OCI-M2 (cell line): ENCODE data around the gene NEURL4.

Experiments used
- DNase-seq: peaks from one replicate; lab custom pipeline; 2025; ENCODE audit not compliant: unreplicated experiment; lab: John Stamatoyannopoulos, UW

Gene NEURL4

GRCh38 chr17:7306911-7307685 is 22.0 kb downstream of the NEURL4 start, which contains the start of gene EIF5A:
Gene EIF5A, plus strand, starts transcription at chr17:7307628. Its CDS starts 2,008 bp downstream, at chr17:7309636.
- DNase-seq, result peak; percentile 82

GRCh38 chr17:7304179-7304578 is 25.0 kb downstream of the NEURL4 start:
- no peak for DNase-seq

GRCh38 chr17:7296189-7296861 is 32.8 kb downstream of the NEURL4 start:
- no peak for DNase-seq

- DNase-seq, result no peak
Measured at GRCh38 chr17:7295230-7296180, 33.6 kb downstream of the NEURL4 start.

DNA sequence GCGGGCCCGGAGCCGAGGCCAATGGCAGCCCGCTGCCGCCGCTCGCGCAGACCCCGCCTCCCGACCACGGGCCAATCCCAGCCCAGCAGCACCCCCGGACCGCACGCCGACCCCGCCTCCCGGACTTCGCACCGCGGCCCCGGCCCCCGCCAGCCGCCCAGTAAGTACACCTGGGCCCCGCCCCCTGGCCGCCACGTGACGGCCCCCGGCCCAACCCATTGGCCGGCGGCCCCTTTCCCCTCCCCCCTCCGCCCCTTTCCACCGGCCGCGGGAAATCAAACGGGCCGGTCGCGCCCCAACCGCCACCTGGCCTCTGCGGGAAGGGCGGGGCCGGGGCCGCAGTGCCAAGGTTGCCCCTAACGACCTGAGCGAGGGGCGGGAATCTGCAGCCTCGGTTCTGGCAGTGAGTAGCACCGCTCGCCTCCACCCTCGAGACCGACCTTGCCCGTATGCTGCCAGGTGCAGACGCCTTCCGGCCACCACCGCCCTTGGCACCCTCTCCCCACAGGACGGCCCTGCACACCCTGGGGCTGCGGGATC is 34.5 kb downstream of the NEURL4 start, which contains the start of gene YBX2:
TSS of gene YBX2 (minus strand) at position 26 of the 540 bp plus-strand sequence. CDS start 139 bp downstream, outside the sequence.
- DNase-seq, result peak; percentile 42

DNA sequence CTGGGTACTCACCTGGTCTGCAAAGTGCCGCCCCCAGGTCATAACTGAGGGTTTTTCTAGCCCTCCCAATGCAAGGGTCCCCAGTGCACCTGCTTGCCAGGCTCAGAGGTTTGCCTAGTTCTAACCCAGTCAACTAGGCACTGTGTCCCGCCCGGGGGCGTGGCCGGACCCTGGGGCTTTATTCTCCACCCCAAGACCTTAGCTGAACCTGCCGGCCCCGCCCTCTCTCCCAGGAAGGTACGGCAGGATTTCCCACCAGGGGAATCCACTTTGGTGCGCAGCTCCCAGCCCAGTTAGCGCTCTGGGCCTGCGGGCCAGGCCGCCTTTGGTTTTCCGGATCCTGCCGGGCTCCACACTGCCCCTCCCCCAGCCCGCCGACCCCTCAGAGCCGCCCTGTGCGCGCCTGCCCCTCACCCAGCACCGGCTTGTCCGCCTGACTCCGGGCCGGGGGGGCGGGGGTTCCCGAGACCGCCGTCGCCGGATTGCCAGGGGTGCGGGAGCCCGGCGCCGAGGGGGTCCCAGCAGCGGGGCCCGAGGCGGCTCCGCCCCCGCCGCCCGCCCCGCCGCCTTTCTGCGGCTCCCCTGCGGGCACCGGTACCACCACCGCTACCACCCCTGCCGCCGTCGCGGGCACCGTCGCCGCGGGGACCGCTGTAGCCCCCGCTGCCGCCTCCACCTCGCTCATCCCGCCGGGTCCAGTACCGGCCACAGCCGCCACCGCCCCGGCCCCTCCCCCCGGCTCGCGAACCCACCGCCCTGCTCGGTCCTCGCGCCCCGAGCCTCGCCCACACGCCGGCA is 35.1 kb downstream of the NEURL4 start:
- no peak for DNase-seq

- DNase-seq, result no peak
Measured at GRCh38 chr17:7293159-7293558, 36.0 kb downstream of the NEURL4 start.

- DNase-seq, result no peak
Measured at GRCh38 chr17:7292729-7293128, 36.4 kb downstream of the NEURL4 start.

GRCh38 chr17:7292194-7292593 is 36.9 kb downstream of the NEURL4 start:
- DNase-seq, result no peak

GRCh38 chr17:7290685-7291084 is 38.5 kb downstream of the NEURL4 start:
- DNase-seq, result no peak

DNA sequence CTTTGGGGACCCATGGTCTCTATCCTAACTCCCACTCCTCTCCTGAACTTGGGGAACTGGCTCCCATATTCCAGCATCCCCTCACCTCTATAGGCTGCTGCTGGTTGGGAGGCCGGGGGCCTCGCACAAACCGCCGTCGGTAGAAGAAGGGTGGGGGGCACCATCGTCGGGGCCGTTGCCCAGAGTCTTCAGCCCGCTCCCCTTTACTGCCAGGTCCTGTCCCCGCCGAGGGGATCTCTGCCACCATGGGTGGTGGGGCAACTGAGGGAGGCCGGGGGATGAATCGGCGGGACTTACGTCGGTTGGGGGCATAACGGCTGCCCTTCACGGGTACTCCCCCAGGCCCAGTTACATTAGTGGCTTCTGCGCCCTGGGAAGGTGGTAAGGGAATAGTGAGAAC is 39.0 kb downstream of the NEURL4 start:
- no peak for DNase-seq

DNA sequence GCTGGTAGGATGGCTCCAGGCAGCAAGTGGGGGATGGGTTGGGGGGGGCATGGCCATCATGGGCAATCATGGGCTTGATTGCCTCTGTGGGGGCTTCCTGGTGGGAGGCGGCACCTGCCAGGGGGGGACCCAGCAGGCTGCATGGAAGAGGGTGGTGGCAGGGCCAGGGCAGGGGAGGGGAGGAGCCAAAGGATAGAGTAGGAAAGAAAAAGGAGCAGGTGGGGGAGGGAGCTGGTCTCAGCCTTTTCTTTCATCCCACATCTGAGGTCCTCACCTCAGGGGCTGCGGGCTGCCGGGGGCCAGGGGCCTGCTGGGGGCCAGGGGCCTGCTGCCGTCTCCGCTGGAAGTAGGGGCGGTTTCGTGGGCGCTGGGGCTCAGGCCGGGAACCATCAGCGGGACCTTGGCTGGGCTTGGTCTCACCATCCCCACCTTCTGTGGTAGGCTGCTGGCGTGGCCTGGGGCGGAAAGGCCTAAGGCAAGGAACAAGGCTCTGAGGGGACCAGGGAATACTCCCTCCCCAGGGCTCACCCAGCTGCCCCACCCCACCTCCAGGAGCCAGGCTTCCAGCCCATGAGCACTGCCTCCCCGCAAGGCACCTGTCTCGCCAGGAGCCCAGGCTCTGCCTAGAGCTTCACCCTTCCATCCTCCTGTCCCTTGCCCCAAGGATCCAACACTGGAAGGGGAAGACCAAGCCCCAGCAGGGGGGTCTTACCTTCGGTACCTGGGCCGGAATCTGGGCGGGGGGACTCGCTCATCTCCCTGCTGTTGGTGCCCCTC is 39.7 kb downstream of the NEURL4 start:
- no peak for DNase-seq

GRCh38 chr17:7285679-7286078 is 43.5 kb downstream of the NEURL4 start:
- no peak for DNase-seq

DNA sequence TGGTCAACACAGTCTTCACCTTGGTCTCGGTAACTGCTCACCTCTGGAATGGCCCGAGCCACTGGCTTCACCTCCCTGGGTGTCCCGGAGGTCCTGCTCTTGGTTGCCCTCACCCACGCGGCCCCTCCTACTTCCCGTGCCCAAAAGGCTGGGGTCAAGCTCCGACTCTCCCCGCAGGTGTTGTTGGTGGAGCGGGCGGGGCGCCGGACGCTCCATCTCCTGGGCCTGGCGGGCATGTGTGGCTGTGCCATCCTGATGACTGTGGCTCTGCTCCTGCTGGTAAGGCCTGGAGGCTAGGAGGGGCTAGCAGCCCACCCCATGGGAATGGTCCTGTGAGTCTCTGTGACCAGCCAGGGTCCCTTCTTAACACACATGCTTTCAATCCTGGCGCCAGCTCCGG is 44.2 kb downstream of the NEURL4 start:
- no peak for DNase-seq

GRCh38 chr17:7283471-7284216 is 45.5 kb downstream of the NEURL4 start:
- DNase-seq, result no peak

DNA sequence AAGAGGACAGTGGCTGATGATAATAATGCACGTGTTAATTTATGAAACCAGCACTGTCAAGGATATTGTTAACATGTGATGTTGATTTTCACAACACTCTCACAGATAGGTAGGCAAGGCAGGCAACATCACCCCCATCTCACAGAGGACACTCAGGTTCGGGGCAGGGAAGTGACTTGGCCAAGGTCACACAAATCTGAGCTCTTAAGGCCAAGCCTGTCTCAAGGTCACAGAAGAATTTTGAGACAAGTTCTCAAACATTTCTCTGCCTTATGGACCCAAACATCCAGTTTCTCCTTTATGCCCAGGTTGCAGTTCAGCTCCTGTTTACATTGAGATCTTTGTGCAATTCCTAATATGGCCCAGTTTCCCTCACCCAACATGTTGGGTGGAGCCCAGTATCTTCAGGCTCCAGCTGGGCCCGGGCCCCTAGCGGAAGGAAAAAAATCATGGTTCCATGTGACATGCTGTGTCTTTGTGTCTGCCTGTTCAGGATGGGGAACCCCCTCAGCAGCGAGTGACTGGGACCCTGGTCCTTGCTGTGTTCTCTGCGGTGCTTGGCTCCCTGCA is 46.3 kb downstream of the NEURL4 start:
- DNase-seq, result no peak

DNA sequence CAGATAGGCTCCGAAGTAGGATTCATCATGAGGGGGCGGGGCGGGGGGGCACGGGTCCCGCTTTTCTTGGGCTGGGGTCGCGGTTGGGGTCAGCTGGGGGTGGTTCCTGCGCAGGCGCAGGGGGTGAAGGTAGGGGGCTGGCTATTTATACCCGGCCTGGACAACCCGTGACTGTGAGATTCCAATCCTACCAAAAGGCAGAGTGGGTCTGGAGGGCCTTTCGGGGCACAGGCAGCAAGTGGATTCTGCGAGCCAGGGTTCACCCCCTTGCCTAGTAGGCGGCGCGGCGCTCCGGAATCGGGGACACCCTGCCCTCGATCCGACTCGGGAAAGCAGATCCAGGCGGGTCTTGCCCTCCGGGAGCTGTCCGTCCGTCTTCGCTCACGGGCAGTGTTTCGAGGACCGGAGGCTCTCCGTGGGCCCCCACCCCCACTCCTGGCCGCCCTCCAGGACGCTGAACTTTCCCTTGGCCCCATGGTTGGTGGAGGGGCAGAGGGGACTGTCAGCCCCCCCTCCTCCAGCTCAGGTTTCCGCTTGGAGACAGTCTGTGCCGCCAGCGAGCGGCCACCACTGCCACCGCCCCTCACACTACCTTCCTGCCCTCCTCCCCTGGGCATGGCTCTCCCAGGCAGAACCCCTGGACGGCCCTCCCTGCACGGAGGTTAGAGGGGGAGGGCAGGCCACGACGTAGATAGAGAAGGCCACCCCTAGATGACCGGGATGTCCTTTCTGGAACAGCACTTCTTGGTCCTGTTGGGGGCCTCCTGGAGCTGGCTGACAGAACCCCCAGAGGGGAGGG is 47.0 kb downstream of the NEURL4 start:
- no peak for DNase-seq
